Trophoblast cell (in vitro differentiated cells and primary cell): Measurements from ENCODE around the gene HSPA1L.
"Not testable (repeated sequence)": the region's sequence is repeated elsewhere in the genome, so short reads cannot be mapped to it uniquely, and the experiment has no call there.

ENCODE experiments used
- DNase-seq, 2 donors: peaks; one replicate each; pipeline ENCODE4 v3.0.0-alpha.2; 2016
- H2AFZ ChIP-seq: 2 replicates; pipeline ENCODE4 v1.6.1; 2013; ENCODE audit warnings: low read length, moderate library complexity, mild to moderate bottlenecking; ENCODE audit not compliant: insufficient read depth, poor library complexity
- H2AK5ac ChIP-seq: 2 replicates; pipeline ENCODE4 v1.6.1; 2013; ENCODE audit warnings: mild to moderate bottlenecking, low read length
- H2BK120ac ChIP-seq: 2 replicates; pipeline ENCODE4 v1.6.1; 2013; ENCODE audit warnings: low read length, mild to moderate bottlenecking, moderate library complexity; ENCODE audit not compliant: insufficient read depth, poor library complexity
- H2BK12ac ChIP-seq: 2 replicates; pipeline ENCODE4 v1.6.1; 2013; ENCODE audit warnings: mild to moderate bottlenecking, low read length, moderate library complexity
- H2BK5ac ChIP-seq: 2 replicates; pipeline ENCODE4 v1.6.1; 2013; ENCODE audit warnings: low read length, low read depth, moderate library complexity, mild to moderate bottlenecking; ENCODE audit not compliant: poor library complexity
- H3K14ac ChIP-seq: 2 replicates; pipeline ENCODE4 v1.6.1; 2013; ENCODE audit warnings: mild to moderate bottlenecking, low read length
- H3K18ac ChIP-seq: 2 replicates; pipeline ENCODE4 v1.6.1; 2013; ENCODE audit warnings: mild to moderate bottlenecking, low read length
- H3K23ac ChIP-seq: 2 replicates; pipeline ENCODE4 v1.6.1; 2013; ENCODE audit warnings: low read length
- H3K27ac ChIP-seq: 2 replicates; pipeline ENCODE4 v1.5.1; 2013; ENCODE audit warnings: low read depth, mild to moderate bottlenecking, inconsistent platforms, low read length, moderate library complexity
- H3K27me3 ChIP-seq: 2 replicates; pipeline ENCODE4 v1.6.1; 2013; ENCODE audit warnings: inconsistent platforms, mild to moderate bottlenecking, low read length, moderate library complexity; ENCODE audit not compliant: insufficient read depth
- H3K36me3 ChIP-seq, 2 experiments: 1 replicate in 1 of 2; 2 replicates in 1 of 2; pipeline ENCODE4 v1.6.1; 2013; ENCODE audit warnings: low read length in 2 of 2, mild to moderate bottlenecking in 2 of 2, moderate library complexity in 1 of 2; ENCODE audit not compliant: insufficient read depth in 2 of 2, control insufficient read depth in 1 of 2
- H3K4ac ChIP-seq: 2 replicates; pipeline ENCODE4 v1.6.1; 2013; ENCODE audit warnings: low read depth, mild to moderate bottlenecking, low read length, moderate library complexity
- H3K4me1 ChIP-seq, 2 experiments: 1 replicate in 1 of 2; 2 replicates in 1 of 2; pipeline ENCODE4 v1.6.1; 2013; ENCODE audit warnings: low read length in 2 of 2, mild to moderate bottlenecking in 2 of 2, moderate library complexity in 1 of 2; ENCODE audit not compliant: insufficient read depth in 2 of 2, control insufficient read depth in 1 of 2
- H3K4me2 ChIP-seq: 2 replicates; pipeline ENCODE4 v1.6.1; 2013; ENCODE audit warnings: inconsistent platforms, mild to moderate bottlenecking, low read length, moderate library complexity
- H3K4me3 ChIP-seq: 2 replicates; pipeline ENCODE4 v1.5.1; 2013; ENCODE audit warnings: mild to moderate bottlenecking, low read depth, low read length, inconsistent platforms
- H3K79me1 ChIP-seq: one replicate; pipeline ENCODE4 v1.6.1; 2013; ENCODE audit warnings: low read length
- H3K79me2 ChIP-seq: 2 replicates; pipeline ENCODE4 v1.6.1; 2013; ENCODE audit warnings: low read length, mild to moderate bottlenecking; ENCODE audit not compliant: control insufficient read depth, insufficient read depth, poor library complexity
- H3K9ac ChIP-seq: 2 replicates; pipeline ENCODE4 v1.6.1; 2013; ENCODE audit warnings: mild to moderate bottlenecking, low read length
- H3K9me3 ChIP-seq: 2 replicates; pipeline ENCODE4 v1.6.1; 2013; ENCODE audit warnings: low read depth, mild to moderate bottlenecking, control low read depth, inconsistent platforms, low read length; ENCODE audit not compliant: insufficient read depth
- H4K12ac ChIP-seq: 2 replicates; pipeline ENCODE4 v1.6.1; 2013; ENCODE audit warnings: low read depth, mild to moderate bottlenecking, low read length, moderate library complexity
- H4K8ac ChIP-seq: 2 replicates; pipeline ENCODE4 v1.6.1; 2013; ENCODE audit warnings: low read depth, mild to moderate bottlenecking, low read length, moderate library complexity
- H4K91ac ChIP-seq: one replicate; pipeline ENCODE4 v1.6.1; 2013; ENCODE audit warnings: low read depth, mild to moderate bottlenecking, low read length, moderate library complexity
- WGBS: extraction: QIAGEN DNeasy Blood & Tissue Kit; methylation state at CpG from one replicate; pipeline ENCODE4 v1.1.7; 2013; ENCODE audit warnings: missing lambda C conversion rate; ENCODE audit not compliant: insufficient read length, insufficient coverage; ENCODE audit errors: extremely low coverage; 5-methylcytosine and 5-hydroxymethylcytosine counted together

HSPA1L gene

GRCh38 chr6:31858707-31859106 is 43.6 kb upstream of the HSPA1L start:
- H3K27me3 ChIP-seq, result no peaks in the 10 kb centered on the region
- H3K4me1 ChIP-seq, result peaks cover 6 to 7% of the 10 kb centered on the region in 2 experiments
- H2AK5ac ChIP-seq, result no peak overlapping the region
- H3K4me3 ChIP-seq, result no peak overlapping the region
- no peak overlapping the region for H2BK5ac ChIP-seq
- no peak overlapping the region for H3K23ac ChIP-seq
- no CpG with 5 or more reads among the region's 8 CpGs for WGBS
- H3K9me3 ChIP-seq, result no peaks in the 10 kb centered on the region
- no peak overlapping the region for H3K27ac ChIP-seq
- H2BK120ac ChIP-seq, result no peak overlapping the region
- H3K4ac ChIP-seq, result no peak overlapping the region
- H2AFZ ChIP-seq, result no peak overlapping the region
- H2BK12ac ChIP-seq, result no peak overlapping the region
- no peak overlapping the region for H4K12ac ChIP-seq
- H3K18ac ChIP-seq, result no peak overlapping the region
- no peak overlapping the region for H4K8ac ChIP-seq
- no peak overlapping the region for H3K4me2 ChIP-seq
- peaks cover 6% of the 10 kb centered on the region for H3K79me2 ChIP-seq
- H4K91ac ChIP-seq, result no peak overlapping the region
- H3K79me1 ChIP-seq, result peaks cover 8% of the 10 kb centered on the region
- peaks cover 25 to 32% of the 10 kb centered on the region in 2 experiments for H3K36me3 ChIP-seq
- DNase-seq, result peak; percentile 69 to 84
- no peak overlapping the region for H3K9ac ChIP-seq
- H3K14ac ChIP-seq, result no peak overlapping the region

- not testable (repeated sequence) for H4K91ac ChIP-seq, H2BK5ac ChIP-seq, H2BK12ac ChIP-seq, H3K23ac ChIP-seq, H3K18ac ChIP-seq, H4K12ac ChIP-seq, H3K79me2 ChIP-seq, H3K27ac ChIP-seq, H3K14ac ChIP-seq, H3K27me3 ChIP-seq, H3K9ac ChIP-seq, H3K4me3 ChIP-seq, H2BK120ac ChIP-seq, H3K4me2 ChIP-seq, H2AK5ac ChIP-seq, H2AFZ ChIP-seq, H4K8ac ChIP-seq, H3K9me3 ChIP-seq, DNase-seq, H3K79me1 ChIP-seq, H3K4me1 ChIP-seq, H3K4ac ChIP-seq
- WGBS, result no CpG with 5 or more reads among the region's 8 CpGs
- peaks cover 27 to 32% of the 10 kb centered on the region in 2 experiments for H3K36me3 ChIP-seq
Observed at GRCh38 chr6:31857774-31858173, 42.7 kb upstream of the HSPA1L start.

- H3K23ac ChIP-seq, H3K4me1 ChIP-seq, H3K36me3 ChIP-seq, H3K14ac ChIP-seq, H2AK5ac ChIP-seq, H2AFZ ChIP-seq, H3K4ac ChIP-seq, H3K27me3 ChIP-seq, H2BK120ac ChIP-seq, H3K79me2 ChIP-seq, H3K9me3 ChIP-seq, H3K9ac ChIP-seq, H3K4me3 ChIP-seq, H2BK5ac ChIP-seq, H3K18ac ChIP-seq, H4K12ac ChIP-seq, H4K8ac ChIP-seq, H4K91ac ChIP-seq, DNase-seq, H3K27ac ChIP-seq, H3K79me1 ChIP-seq, H3K4me2 ChIP-seq, H2BK12ac ChIP-seq: not testable (repeated sequence)
- no CpG with 5 or more reads among the region's 35 CpGs for whole genome bisulfite sequencing
Observed at GRCh38 chr6:31851980-31852718, 37.1 kb upstream of the HSPA1L start.

- Histone ChIP-seq H3K4me2 (no peak overlapping the region), H3K18ac (no peak overlapping the region), H3K79me2 (no peaks in the 10 kb centered on the region), H4K8ac (no peak overlapping the region), H3K36me3 (peaks cover 0 to 3% of the 10 kb centered on the region in 2 experiments), H3K4me1 (peaks cover 0 to 4% of the 10 kb centered on the region in 2 experiments), H2BK5ac (no peak overlapping the region), H2BK120ac (no peak overlapping the region), H3K27ac (no peak overlapping the region), H4K91ac (no peak overlapping the region), H4K12ac (no peak overlapping the region), H2AFZ (no peak overlapping the region), H2BK12ac (no peak overlapping the region), H2AK5ac (no peak overlapping the region), H3K9me3 (no peaks in the 10 kb centered on the region), H3K14ac (no peak overlapping the region), H3K9ac (no peak overlapping the region), H3K23ac (no peak overlapping the region), H3K79me1 (no peaks in the 10 kb centered on the region), H3K4me3 (no peak overlapping the region), H3K27me3 (no peaks in the 10 kb centered on the region), H3K4ac (no peak overlapping the region)
- no peak for DNase-seq
- WGBS, result no CpG with 5 or more reads among the region's 2 CpGs
Observed at GRCh38 chr6:31851485-31851832, 36.4 kb upstream of the HSPA1L start.
